Trophoblast cell (in vitro differentiated cells and primary cell): ENCODE measurements around the gene NFATC2.

Source experiments
- DNase-seq, 2 donors: peaks; one replicate each; pipeline ENCODE4 v3.0.0-alpha.2; 2016
- H2AFZ ChIP-seq: 2 replicates; pipeline ENCODE4 v1.6.1; 2013; ENCODE audit warnings: low read length, moderate library complexity, mild to moderate bottlenecking; ENCODE audit not compliant: insufficient read depth, poor library complexity
- H2AK5ac ChIP-seq: 2 replicates; pipeline ENCODE4 v1.6.1; 2013; ENCODE audit warnings: mild to moderate bottlenecking, low read length
- H2BK120ac ChIP-seq: 2 replicates; pipeline ENCODE4 v1.6.1; 2013; ENCODE audit warnings: low read length, mild to moderate bottlenecking, moderate library complexity; ENCODE audit not compliant: insufficient read depth, poor library complexity
- H2BK12ac ChIP-seq: 2 replicates; pipeline ENCODE4 v1.6.1; 2013; ENCODE audit warnings: mild to moderate bottlenecking, low read length, moderate library complexity
- H2BK5ac ChIP-seq: 2 replicates; pipeline ENCODE4 v1.6.1; 2013; ENCODE audit warnings: low read length, low read depth, moderate library complexity, mild to moderate bottlenecking; ENCODE audit not compliant: poor library complexity
- H3K14ac ChIP-seq: 2 replicates; pipeline ENCODE4 v1.6.1; 2013; ENCODE audit warnings: mild to moderate bottlenecking, low read length
- H3K18ac ChIP-seq: 2 replicates; pipeline ENCODE4 v1.6.1; 2013; ENCODE audit warnings: mild to moderate bottlenecking, low read length
- H3K23ac ChIP-seq: 2 replicates; pipeline ENCODE4 v1.6.1; 2013; ENCODE audit warnings: low read length
- H3K27ac ChIP-seq: 2 replicates; pipeline ENCODE4 v1.5.1; 2013; ENCODE audit warnings: low read depth, mild to moderate bottlenecking, inconsistent platforms, low read length, moderate library complexity
- H3K27me3 ChIP-seq: 2 replicates; pipeline ENCODE4 v1.6.1; 2013; ENCODE audit warnings: inconsistent platforms, mild to moderate bottlenecking, low read length, moderate library complexity; ENCODE audit not compliant: insufficient read depth
- H3K36me3 ChIP-seq, 2 experiments: 1 replicate in 1 of 2; 2 replicates in 1 of 2; pipeline ENCODE4 v1.6.1; 2013; ENCODE audit warnings: low read length in 2 of 2, mild to moderate bottlenecking in 2 of 2, moderate library complexity in 1 of 2; ENCODE audit not compliant: insufficient read depth in 2 of 2, control insufficient read depth in 1 of 2
- H3K4ac ChIP-seq: 2 replicates; pipeline ENCODE4 v1.6.1; 2013; ENCODE audit warnings: low read depth, mild to moderate bottlenecking, low read length, moderate library complexity
- H3K4me1 ChIP-seq, 2 experiments: 1 replicate in 1 of 2; 2 replicates in 1 of 2; pipeline ENCODE4 v1.6.1; 2013; ENCODE audit warnings: low read length in 2 of 2, mild to moderate bottlenecking in 2 of 2, moderate library complexity in 1 of 2; ENCODE audit not compliant: insufficient read depth in 2 of 2, control insufficient read depth in 1 of 2
- H3K4me2 ChIP-seq: 2 replicates; pipeline ENCODE4 v1.6.1; 2013; ENCODE audit warnings: inconsistent platforms, mild to moderate bottlenecking, low read length, moderate library complexity
- H3K4me3 ChIP-seq: 2 replicates; pipeline ENCODE4 v1.5.1; 2013; ENCODE audit warnings: mild to moderate bottlenecking, low read depth, low read length, inconsistent platforms
- H3K79me1 ChIP-seq: one replicate; pipeline ENCODE4 v1.6.1; 2013; ENCODE audit warnings: low read length
- H3K79me2 ChIP-seq: 2 replicates; pipeline ENCODE4 v1.6.1; 2013; ENCODE audit warnings: low read length, mild to moderate bottlenecking; ENCODE audit not compliant: control insufficient read depth, insufficient read depth, poor library complexity
- H3K9ac ChIP-seq: 2 replicates; pipeline ENCODE4 v1.6.1; 2013; ENCODE audit warnings: mild to moderate bottlenecking, low read length
- H3K9me3 ChIP-seq: 2 replicates; pipeline ENCODE4 v1.6.1; 2013; ENCODE audit warnings: low read depth, mild to moderate bottlenecking, control low read depth, inconsistent platforms, low read length; ENCODE audit not compliant: insufficient read depth
- H4K12ac ChIP-seq: 2 replicates; pipeline ENCODE4 v1.6.1; 2013; ENCODE audit warnings: low read depth, mild to moderate bottlenecking, low read length, moderate library complexity
- H4K8ac ChIP-seq: 2 replicates; pipeline ENCODE4 v1.6.1; 2013; ENCODE audit warnings: low read depth, mild to moderate bottlenecking, low read length, moderate library complexity
- H4K91ac ChIP-seq: one replicate; pipeline ENCODE4 v1.6.1; 2013; ENCODE audit warnings: low read depth, mild to moderate bottlenecking, low read length, moderate library complexity
- WGBS: extraction: QIAGEN DNeasy Blood & Tissue Kit; methylation state at CpG from one replicate; pipeline ENCODE4 v1.1.7; 2013; ENCODE audit warnings: missing lambda C conversion rate; ENCODE audit not compliant: insufficient read length, insufficient coverage; ENCODE audit errors: extremely low coverage; 5-methylcytosine and 5-hydroxymethylcytosine counted together

The NFATC2 gene

DNA sequence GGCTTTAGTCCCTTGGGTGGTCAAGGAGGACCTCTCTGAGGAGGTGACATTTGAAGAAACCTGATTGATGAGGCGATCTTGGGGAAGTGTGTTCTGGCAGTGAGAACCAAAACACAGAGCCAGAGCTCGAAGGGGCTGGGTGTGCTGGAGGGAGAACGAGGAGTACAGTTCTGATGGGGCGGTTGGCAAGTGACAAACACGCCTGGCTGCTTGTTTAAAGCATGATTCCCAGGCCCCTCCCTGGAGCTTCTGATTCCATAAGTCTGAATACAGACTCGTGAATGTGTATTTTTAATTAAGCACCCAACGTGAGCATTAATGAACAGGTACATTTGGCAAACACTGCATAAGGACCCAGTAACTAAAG is 886 bp upstream of the NFATC2 start:
- no CpG with 5 or more reads among the region's 7 CpGs for WGBS
- H3K27me3 ChIP-seq = peaks cover 3% of the 10 kb centered on the region
- no peak overlapping the region for H2BK12ac ChIP-seq
- no peaks in the 10 kb centered on the region for H3K79me2 ChIP-seq
- H3K79me1 ChIP-seq = peaks cover 8% of the 10 kb centered on the region
- no peak for DNase-seq
- no peak overlapping the region for H3K4ac ChIP-seq
- H4K12ac ChIP-seq = no peak overlapping the region
- H2AK5ac ChIP-seq = no peak overlapping the region
- H4K91ac ChIP-seq = no peak overlapping the region
- H3K18ac ChIP-seq = no peak overlapping the region
- no peak overlapping the region for H2AFZ ChIP-seq
- H3K4me3 ChIP-seq = no peak overlapping the region
- H3K9ac ChIP-seq = no peak overlapping the region
- H2BK5ac ChIP-seq = no peak overlapping the region
- H4K8ac ChIP-seq = no peak overlapping the region
- H3K9me3 ChIP-seq = no peaks in the 10 kb centered on the region
- peaks cover 0 to 2% of the 10 kb centered on the region in 2 experiments for H3K36me3 ChIP-seq
- no peak overlapping the region for H3K14ac ChIP-seq
- H3K4me1 ChIP-seq = peaks cover 16 to 20% of the 10 kb centered on the region in 2 experiments
- H3K23ac ChIP-seq = no peak overlapping the region
- H3K4me2 ChIP-seq = no peak overlapping the region
- H2BK120ac ChIP-seq = no peak overlapping the region
- H3K27ac ChIP-seq = no peak overlapping the region

DNA sequence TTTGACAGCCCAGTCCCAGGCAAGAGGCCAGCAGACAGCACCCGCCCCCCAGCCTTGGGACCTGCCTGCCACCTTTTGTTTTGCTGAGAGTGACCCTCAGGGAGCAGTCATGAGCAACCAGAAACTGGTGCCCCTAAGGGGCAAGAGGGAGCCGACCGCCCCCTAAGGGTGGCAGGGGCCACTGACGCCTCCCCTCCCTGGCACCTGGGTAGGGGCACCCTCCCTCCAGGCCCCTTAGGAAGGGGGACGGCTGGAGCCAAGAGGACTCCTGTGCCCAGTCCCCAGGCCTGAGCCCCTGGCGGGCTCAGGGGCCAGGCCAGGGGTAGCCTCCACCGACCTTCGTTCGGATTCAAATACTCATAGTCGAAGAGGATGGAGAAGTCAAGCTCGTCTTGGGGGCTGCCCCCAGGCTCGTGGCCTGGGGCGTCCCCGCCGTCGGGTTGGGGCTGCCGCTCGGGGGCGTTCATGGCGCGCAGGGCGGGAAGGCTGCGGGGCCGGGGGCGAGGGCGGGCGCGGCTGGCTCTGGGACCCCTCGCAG is 417 bp downstream of the NFATC2 start:
- no peak overlapping the region for H4K12ac ChIP-seq
- H4K91ac ChIP-seq = peak overlapping the region; percentile 48
- peaks cover 2% of the 10 kb centered on the region in 2 experiments for H3K36me3 ChIP-seq
- H4K8ac ChIP-seq = peak overlapping the region; percentile 39
- H2AK5ac ChIP-seq = peak overlapping the region; percentile 21
- no peak overlapping the region for H2BK120ac ChIP-seq
- H3K9ac ChIP-seq = no peak overlapping the region
- no peak overlapping the region for H3K23ac ChIP-seq
- H3K4me2 ChIP-seq = peak overlapping the region; percentile 61
- peak overlapping the region; percentile 28 for H2BK12ac ChIP-seq
- H3K27ac ChIP-seq = no peak overlapping the region
- peak overlapping the region; percentile 55 for H3K4me3 ChIP-seq
- H3K14ac ChIP-seq = peak overlapping the region; percentile 4
- WGBS = no CpG with 5 or more reads among the region's 29 CpGs
- H3K4ac ChIP-seq = no peak overlapping the region
- DNase-seq = no peak
- peaks cover 8% of the 10 kb centered on the region for H3K79me1 ChIP-seq
- H3K9me3 ChIP-seq = no peaks in the 10 kb centered on the region
- H3K27me3 ChIP-seq = no peaks in the 10 kb centered on the region
- H3K79me2 ChIP-seq = no peaks in the 10 kb centered on the region
- H3K4me1 ChIP-seq = peaks cover 16 to 20% of the 10 kb centered on the region in 2 experiments
- H2BK5ac ChIP-seq = no peak overlapping the region
- peak overlapping the region; percentile 19 for H3K18ac ChIP-seq
- no peak overlapping the region for H2AFZ ChIP-seq

DNA sequence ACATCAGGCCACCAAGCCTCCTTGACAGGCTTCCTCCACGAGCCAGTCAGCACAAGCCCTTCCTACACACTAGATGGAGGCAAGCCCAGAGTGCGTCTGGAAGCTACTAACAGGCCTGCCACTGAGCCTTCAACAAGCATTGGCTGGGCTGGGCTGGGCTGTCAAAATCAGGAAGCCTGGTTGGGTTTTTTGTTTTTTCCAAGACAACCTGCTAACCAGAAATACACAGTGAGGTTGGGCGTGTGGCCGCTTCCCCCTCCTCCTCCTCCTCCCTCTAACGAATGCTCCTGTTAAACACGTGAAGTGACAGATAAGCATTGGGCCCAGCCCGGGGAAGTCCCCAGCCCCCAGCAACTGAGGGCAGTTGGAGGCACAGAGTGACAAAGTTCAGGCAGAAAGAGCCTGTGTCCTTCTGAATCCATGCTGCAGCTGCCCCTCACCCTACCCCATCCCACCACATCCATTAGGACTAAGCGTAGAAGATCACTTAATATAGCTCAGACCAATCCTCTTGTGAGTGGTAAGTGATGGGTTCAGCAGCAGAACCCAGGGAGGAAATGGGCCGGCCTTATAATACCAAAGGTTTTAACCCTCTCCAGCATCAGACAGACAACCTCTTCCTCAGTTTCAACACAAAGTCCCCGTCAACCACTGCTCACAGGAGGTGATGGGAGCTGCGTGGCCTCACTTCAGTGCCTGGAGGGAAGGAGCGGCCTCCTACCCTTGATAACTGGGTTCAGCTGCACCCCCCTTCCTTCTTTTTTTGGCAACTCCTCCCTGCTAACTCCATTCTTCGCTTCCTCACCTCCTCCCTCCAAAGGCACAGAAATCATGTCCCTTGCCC is 1.1 kb downstream of the NFATC2 start:
- Histone ChIP-seq H3K9me3 (no peaks in the 10 kb centered on the region), H4K91ac (no peak overlapping the region), H3K79me2 (no peaks in the 10 kb centered on the region), H3K9ac (no peak overlapping the region), H3K14ac (peak overlapping the region; percentile 4), H2BK120ac (no peak overlapping the region), H3K4me3 (no peak overlapping the region), H3K4ac (no peak overlapping the region), H3K36me3 (peaks cover 2% of the 10 kb centered on the region in 2 experiments), H3K23ac (no peak overlapping the region), H4K12ac (no peak overlapping the region), H3K27ac (peak overlapping the region; percentile 9), H2BK12ac (no peak overlapping the region), H3K4me2 (peak overlapping the region; percentile 61), H3K4me1 (peaks cover 16 to 20% of the 10 kb centered on the region in 2 experiments), H3K79me1 (peaks cover 8% of the 10 kb centered on the region), H2AFZ (no peak overlapping the region), H2BK5ac (no peak overlapping the region), H3K27me3 (no peaks in the 10 kb centered on the region), H4K8ac (peak overlapping the region; percentile 12), H2AK5ac (no peak overlapping the region), H3K18ac (no peak overlapping the region)
- peak in 1 of 2 donors; percentile 21 for DNase-seq
- no CpG with 5 or more reads among the region's 13 CpGs for WGBS

DNA sequence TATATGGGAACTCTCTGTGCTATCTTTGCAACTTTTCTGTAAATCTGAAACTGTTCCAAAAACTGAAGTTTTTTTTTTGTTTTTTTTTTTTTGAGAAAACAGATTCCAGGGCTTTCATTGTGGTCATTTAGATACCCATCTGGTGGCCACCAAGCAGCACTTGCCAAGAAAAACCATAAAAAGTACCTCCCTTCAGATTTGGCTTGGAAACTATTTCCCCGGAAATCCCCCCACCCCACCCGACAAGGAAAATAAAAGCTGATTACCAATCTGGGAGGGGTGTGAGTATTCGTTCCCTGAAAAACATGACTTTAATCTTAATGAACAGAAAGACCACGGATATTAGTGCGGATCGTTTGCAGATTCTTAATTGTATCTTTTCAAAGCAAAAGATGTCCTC is 1.9 kb downstream of the NFATC2 start:
- no peak overlapping the region for H3K4me3 ChIP-seq
- H2BK120ac ChIP-seq = no peak overlapping the region
- no peaks in the 10 kb centered on the region for H3K27me3 ChIP-seq
- H3K18ac ChIP-seq = no peak overlapping the region
- H3K79me1 ChIP-seq = peaks cover 8% of the 10 kb centered on the region
- H2BK12ac ChIP-seq = no peak overlapping the region
- no peak for DNase-seq
- peaks cover 2% of the 10 kb centered on the region in 2 experiments for H3K36me3 ChIP-seq
- no peak overlapping the region for H2AK5ac ChIP-seq
- H2BK5ac ChIP-seq = no peak overlapping the region
- no CpG with 5 or more reads among the region's 6 CpGs for WGBS
- H3K14ac ChIP-seq = no peak overlapping the region
- H4K8ac ChIP-seq = no peak overlapping the region
- H3K27ac ChIP-seq = no peak overlapping the region
- H4K91ac ChIP-seq = no peak overlapping the region
- no peak overlapping the region for H3K9ac ChIP-seq
- no peak overlapping the region for H4K12ac ChIP-seq
- no peaks in the 10 kb centered on the region for H3K9me3 ChIP-seq
- H2AFZ ChIP-seq = no peak overlapping the region
- no peaks in the 10 kb centered on the region for H3K79me2 ChIP-seq
- peaks cover 16 to 20% of the 10 kb centered on the region in 2 experiments for H3K4me1 ChIP-seq
- H3K4ac ChIP-seq = no peak overlapping the region
- H3K23ac ChIP-seq = no peak overlapping the region
- no peak overlapping the region for H3K4me2 ChIP-seq
